Measurements from ENCODE around the gene CBX3.

DNA sequence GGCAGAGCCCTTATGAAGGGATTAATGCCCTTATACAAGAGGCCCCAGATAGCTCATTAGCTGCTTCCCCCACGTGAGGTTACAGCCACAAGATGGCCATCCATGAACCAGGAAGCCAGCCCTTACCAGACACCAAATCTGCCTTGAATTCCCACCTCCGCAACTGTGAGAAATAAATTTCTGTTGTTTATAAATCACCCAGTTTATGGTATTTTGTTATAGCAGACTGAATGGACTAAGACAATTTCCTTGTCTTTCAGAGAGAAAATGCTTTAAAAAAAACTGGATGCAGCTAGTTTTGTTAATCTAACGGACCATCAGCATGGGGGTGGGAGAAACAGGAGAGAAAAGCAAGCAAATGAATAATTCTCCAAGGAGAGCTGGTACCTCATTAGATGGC, 36.5 kb downstream of the CBX3 start:
- TF ChIP-seq, protein P1, sequence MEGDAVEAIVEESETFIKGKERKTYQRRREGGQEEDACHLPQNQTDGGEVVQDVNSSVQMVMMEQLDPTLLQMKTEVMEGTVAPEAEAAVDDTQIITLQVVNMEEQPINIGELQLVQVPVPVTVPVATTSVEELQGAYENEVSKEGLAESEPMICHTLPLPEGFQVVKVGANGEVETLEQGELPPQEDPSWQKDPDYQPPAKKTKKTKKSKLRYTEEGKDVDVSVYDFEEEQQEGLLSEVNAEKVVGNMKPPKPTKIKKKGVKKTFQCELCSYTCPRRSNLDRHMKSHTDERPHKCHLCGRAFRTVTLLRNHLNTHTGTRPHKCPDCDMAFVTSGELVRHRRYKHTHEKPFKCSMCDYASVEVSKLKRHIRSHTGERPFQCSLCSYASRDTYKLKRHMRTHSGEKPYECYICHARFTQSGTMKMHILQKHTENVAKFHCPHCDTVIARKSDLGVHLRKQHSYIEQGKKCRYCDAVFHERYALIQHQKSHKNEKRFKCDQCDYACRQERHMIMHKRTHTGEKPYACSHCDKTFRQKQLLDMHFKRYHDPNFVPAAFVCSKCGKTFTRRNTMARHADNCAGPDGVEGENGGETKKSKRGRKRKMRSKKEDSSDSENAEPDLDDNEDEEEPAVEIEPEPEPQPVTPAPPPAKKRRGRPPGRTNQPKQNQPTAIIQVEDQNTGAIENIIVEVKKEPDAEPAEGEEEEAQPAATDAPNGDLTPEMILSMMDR (IDR thresholded peaks at IDR 0.05; ENCODE audit: insufficient read depth, low read depth, low read length): no peak
- no peak for TF ChIP-seq EZH2 (IDR thresholded peaks at IDR 0.05; ENCODE audit: insufficient read depth, low read length)
